Stimulated activated CD4-positive, alpha-beta T cell treated with anti-CD3 and anti-CD28 coated beads, Interleukin-1b, Interleukin-23, amount 100 ng/mL, for 1 hour (primary cell): Measurements from ENCODE around the gene NR6A1.

Experiments
- DNase-seq, 2 donors: peaks; one replicate each; pipeline ENCODE4 v3.0.0-alpha.2; 2020; ENCODE audit warnings: low read depth in 2 of 2

NR6A1 gene

DNA sequence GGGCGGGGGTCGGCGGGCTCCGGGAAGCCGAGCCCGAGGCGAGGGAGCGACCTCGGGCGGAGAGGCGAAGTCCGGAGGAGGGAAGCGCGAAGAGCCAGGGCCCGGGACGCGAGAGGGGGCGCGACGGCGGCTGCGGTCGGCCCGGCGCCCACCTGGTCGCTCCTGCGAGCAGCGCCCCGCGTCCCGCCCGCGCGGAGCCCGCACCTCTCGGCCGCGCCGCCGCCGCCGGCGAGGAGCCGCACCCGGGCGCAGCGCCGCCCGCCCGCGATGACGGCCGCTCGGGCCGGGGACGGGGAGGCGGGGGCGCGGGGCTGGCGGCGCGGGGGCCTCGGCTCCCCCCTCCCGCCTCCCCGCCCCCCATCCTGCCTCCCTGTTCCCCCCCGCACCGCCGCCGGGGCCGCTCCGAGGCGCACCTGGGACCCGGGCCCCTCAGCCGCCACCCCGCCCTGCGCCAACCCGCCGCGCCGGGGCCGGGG lies 266.5 kb downstream of the NR6A1 start:
- DNase-seq, result no peak

DNA sequence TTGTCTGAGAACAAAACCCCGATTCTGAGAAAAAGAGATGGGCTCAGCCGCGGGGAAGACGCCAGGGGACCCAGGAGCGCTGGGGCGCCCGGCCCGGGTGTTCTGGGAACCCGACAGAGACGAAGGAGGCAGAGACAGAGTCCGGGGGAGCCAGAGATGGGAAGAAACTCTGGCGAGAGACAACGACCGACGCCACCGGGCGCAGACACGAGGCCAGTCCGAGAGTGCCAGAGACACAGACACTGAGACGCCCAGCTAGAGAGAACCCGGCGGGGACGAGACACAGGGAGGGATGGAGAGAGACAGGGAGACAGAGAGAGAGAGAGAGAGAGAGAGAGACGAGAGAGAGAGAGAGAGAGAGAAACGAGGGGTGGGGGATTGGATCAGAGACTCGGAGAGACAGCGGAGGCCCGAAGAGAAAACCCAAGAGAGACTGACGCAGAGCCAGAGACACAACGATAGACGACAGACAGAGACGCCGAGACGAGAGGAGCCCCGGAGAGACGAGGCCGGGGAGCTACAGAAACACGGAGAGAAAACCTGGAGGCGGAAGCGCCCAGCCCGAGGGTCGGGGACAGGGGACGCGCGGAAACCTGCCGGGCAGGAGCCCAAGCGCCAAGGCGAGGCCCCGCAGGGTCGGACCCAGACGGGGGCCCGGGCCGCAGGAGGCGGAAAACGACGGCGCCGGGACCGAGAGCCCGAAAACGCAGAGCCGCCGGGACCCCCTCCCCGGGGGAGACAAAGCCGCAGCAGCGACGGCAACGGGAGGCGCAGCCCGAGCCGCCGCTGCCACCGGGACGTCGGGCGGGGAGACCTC lies 267.2 kb downstream of the NR6A1 start:
- no peak for DNase-seq

DNA sequence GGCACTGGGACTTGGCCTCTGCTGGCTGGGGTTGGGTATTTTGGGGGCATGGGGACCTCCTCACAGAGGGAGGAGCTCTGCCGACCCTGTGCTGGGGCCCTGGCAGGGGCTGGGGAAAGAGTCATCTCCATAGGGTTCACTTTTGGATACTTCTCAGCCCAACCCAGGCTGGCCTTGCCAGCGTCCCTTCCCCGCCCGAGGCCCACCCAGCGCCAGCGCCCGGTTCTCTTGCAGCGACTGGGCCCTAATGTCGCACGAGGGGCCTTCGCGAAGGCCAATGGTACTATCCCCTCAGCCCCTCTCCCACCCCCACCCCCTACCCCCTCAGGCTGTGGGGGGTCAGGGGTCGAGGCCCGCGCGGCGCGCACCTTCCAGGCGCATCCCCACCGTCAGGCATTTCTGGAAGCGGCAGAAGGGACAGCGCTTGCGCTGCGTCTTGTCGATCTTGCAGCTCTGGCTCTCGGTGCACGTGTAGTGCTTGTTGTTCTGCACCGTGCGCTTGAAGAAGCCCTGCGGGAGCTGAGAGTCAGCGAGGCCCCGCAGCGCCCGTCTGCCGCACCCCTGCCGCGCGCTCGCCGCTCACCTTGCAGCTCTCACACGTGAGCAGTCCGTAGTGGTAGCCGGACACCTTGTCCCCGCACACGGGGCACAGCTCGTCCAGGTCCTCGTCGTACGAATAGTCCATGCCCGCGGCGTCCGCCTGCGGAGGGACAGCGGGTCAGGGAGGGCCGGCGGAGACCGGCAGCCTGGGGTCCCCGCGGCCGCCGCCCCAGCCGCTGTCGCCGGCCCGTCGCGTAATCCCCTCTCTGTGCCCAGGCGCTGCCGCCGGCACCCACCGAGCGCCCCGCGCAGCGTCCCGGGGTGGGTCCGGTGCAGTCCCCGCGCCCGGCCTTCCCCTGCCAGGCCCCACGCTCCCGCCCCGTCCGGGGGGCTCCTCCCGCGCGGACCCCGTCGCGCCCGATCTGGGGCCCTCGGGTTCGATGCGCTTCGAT lies 268.1 kb downstream of the NR6A1 start:
- DNase-seq, result no peak

DNA sequence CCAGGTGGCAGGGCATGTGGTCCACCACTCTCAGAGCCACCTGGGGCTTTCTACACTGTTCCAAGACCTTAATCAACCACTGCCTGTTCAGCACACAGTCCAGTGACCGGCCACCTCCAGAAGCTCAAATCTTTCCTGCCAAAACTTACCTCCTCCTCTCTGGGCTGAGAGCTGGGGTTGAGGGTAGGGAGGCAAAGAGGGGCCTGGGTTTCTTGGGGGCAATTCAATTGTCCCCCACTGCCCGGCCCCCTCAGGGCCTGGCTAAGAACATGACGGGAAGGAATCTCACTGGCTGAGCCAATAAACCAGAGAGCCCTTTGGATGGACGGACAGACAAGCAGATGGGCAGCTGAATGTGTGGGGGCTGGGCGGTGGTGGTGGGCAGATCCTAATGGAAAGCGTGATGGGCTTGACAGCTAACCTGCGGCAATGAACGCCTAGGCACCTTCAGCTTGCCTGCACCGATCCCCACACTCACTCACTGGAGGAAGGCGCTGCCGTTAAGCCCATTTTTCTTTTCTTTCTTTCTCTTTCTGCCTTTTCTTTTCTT lies 269.3 kb downstream of the NR6A1 start:
- no peak for DNase-seq

DNA sequence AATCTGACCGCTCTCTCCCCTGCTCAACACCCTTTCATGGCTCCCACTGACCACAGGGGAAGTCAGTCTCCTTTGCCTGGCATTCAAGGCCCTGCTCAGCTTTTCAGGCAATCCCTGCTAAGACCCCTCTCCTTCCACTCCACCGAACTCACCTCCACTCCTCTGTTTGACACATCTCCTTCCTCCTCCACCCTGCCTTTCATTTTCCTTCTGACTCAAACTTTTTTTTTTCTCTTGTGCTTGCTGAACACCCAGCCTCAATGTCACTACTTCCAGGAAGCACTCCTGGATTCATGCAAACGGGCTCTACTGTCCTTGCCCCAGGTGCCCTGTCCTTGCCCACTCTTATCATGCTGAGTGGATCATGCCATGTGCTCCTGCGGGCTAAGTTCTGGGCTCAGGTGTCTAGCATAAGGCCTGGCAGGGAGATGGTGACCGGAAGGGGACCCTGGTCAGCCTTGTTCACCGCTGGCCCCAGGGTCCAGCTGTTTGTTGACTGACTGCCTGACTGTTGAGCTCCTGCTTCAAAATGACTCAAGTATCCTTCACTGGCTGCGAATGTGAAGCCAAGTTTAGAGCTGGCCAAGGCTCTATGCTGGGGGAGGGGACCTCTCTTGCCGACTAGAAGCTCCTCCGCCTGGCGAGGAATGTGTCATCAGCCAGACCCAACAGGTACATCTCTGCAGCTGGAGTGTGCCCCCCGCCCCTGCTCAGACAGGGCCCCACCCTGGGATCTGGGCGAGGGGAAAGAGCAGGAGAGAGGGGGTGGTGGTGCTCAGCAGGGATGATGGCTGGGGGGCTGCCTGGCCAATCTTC lies 270.1 kb downstream of the NR6A1 start:
- no peak for DNase-seq

DNA sequence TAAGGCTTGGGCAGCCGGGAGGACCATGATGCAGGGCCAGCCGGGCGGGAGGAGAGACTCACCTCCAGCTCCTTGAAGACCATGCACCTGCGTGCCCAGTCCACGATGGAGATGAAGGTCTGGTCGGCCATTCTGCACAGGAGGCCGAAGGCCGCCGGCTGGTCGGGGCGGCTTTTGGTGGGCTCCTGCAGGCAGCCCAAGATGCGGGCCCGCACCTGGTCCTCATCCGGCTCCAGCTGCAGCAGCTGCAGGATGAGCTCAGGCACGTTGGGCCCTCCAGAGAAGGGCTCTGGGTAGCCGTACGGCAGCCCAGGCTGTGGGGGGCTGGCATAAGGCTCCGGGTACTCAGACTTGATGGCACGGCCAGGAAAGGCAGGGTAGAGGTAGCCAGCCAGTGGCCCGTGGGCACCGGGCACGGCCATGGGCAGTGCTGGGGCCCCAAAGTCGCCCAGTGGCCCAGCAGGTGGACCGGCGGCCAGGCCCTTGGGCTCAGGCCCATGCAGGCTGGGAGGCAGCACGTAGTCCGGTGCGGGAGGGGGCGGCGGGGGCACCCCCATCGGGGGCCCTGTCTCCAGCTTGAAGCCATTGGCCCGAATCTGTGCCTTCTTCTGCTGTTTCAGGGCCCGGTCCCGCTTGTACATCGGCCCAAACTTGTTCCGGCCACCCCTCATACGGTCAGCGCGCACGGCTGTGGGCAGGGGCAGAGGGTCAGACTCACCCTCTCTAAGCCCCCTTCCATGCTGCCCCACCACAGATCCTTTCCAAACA lies 270.9 kb downstream of the NR6A1 start:
- no peak for DNase-seq

DNA sequence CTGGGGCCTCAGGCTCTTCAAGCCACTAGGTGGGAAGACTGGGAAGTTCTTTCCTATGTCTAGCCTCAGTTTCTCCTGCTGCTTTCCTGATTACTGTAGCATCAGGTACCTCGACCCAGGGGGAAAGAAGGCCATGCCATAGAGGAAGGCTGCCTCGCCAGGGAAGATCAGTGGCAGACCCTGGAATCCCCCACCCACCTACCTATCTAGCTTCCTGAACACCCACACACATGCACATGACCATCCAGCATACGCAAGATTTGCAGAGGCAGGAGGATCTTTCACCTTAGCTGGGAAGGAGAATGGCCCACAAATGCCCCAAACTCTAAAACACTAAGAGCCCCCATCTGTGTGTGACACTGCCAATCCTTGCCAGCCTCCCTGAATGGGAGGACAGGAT lies 271.9 kb downstream of the NR6A1 start:
- no peak for DNase-seq

DNA sequence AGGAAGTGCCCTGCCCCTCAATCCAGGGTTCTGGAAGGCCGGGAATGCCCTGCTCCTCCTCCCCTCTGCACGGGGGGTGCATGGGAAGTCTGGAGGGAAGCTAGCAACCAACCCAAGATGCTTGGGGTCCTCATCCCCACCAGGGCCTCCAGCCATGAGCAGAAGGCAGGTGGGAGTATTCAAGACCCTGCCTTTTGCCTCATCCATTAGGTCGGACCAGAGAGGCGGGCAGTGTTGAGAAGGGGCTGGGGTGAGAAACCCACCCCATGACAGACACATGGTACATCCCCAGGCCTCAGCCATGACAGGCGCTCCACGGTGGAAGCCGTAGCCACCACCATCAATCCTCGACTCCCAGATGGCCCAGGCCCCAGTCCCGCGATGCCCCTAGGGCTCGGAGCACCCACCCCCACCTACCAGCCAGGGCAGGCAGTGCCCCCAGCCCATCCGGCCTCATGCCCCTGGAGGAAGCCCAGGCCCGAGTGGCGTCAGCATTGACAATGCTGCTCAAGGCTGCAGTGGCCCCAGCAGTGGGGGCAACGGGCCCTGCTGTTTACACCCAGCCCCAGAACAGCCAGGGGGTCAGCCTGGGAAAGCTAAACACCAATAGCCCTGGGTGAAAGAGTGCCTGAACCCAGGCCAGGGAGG lies 272.5 kb downstream of the NR6A1 start:
- DNase-seq, result no peak

DNA sequence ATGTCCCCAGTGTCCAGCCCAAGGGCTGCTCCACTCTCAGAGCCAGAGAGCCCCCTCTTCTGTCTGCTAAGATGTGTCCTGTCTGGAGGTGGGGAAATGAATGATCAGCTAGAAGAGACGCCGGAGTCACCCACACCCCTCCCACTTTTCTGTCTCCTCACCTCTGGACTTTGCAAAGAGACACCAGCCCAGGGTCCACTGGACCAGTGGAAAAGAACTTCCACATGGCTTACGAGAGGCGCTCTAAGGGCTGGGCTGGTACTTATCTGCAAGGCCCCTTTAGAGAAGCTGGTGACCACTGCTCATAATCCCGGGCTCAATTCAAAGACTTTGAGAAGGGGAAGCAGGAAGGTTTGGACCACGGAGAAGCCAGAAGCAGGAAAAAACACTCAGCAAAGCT lies 273.1 kb downstream of the NR6A1 start:
- no peak for DNase-seq

DNA sequence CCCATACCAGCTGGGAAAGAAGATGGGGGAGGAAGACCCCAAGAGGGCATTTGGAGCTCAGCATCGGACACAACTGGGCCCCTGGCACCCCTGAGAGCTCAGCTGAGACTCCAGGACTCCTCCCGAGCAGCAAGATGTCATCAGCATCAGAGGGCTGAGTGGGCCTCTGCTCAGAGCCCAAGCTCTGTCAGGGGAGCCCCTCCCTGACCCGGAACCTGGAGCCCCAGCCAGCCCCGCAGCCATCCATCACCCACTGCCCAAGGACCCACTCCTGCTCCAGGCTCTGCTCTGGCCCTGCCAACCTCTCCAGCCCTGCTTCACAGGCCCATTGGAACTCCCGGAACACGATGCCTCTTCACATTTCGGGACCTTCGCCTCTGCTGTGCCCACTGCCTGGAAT lies 273.7 kb downstream of the NR6A1 start:
- no peak for DNase-seq

DNA sequence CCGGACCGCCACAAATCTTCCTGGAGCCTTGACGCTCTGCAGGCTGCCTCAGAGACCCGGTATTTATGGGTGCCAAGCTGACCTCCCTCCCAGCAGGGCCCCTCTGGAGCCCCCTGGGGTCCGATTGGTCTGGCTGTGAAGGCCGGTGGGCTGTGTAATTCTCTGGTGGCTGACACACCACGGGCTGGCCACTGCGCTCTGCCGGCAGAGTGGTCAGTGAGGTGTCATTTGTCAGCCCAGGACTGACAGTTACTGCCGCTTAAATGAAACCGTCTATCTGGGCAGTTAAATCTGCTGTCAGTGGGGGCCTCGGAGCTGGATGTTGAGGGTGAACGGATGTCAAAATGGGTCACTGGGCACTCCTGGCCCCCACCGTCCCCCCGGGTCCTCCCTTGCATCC lies 274.6 kb downstream of the NR6A1 start:
- DNase-seq, result no peak

DNA sequence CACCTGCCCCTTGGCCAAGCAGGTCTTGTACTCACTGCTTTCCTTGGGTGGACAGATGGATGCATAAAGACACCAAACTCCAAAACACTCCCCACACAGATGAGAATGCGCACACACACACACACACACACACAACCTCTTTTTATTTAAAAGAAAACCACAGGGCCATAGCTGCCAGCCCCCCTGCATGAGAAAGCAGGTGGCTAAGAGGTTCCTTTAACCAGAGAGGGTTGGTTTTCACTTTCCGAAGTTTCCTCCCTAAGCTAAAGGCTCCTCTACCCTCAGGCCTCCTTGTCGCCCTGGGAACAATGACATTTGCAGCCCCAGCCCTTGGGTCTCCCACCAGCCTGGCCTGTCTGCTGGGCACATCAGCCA lies 275.0 kb downstream of the NR6A1 start:
- DNase-seq, result no peak

DNA sequence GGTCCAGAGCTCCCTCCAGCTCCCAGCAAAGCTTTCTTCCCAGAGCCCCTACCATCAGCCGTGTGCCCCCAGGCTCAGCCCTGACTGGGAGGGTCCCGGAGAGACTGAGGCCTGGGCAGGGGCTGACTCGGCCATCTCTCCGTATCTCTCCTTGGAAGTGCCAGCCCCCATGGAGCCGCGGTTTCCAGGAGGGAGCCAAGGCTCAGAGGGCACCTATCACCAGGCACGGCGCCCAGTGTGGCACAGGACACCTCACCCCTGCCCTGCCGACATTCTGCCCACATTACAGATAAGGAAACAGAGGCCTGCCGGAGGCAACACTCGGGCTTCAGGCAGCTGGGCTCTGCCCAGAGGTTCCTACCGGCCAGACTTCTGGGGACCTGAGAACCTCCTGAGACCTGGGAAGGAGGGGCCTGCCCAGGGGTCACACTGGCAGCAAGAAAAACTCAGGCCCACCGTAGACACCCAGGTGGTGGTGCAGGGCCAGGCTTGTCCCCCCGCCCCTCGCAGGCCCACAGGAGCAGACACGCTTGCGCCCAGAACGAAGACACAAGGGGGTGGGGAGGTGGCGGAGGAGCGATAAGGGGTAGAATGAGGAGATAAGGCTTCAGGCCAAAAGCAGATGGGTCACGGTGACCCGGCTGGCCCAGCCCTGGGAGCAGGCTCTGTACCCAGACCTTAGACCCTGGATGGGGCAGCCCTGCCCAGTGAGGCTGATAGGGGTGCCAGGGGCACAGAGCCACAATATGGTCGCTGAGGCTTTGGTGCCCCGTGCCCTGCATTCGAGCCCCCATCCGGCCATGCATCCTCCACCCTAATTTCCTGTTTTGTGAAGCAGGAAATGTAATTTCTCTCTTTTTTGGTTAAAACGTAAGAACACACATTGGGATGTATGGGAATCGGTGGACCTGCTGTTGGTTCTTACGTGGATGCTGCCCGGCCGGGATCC lies 275.7 kb downstream of the NR6A1 start:
- DNase-seq, result no peak

DNA sequence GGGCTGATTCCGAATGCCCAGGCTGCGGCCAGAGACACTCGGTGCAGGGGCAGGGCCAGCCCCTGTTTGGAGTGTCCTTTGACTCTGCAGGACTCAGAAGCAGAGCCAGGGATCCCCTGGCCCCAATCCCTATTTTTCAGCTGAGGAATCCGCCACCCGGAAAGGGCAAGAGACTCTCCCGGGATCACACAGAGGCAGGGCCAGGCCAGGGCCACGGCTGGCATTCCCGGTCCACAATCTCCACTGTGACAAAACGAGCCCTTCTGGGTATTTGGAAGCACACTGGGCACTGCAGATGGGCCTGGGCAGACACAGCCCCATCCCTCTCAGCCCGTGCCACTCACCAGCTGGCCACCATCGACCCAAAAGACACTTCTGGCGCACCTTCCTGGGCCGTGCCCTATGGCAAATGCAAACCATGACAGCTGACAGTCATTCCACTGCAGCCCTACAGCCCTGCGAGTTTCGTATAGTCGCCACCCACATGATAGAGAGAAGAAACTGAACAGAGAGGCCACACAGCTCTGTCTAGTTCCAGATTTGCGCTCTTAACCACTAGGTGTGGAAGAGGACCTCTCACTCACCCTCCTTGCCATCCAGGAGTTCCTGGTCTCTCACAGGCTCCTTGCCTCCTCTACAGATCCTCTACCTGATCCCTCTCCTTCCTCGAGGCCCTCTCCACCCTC lies 277.2 kb downstream of the NR6A1 start:
- no peak for DNase-seq

DNA sequence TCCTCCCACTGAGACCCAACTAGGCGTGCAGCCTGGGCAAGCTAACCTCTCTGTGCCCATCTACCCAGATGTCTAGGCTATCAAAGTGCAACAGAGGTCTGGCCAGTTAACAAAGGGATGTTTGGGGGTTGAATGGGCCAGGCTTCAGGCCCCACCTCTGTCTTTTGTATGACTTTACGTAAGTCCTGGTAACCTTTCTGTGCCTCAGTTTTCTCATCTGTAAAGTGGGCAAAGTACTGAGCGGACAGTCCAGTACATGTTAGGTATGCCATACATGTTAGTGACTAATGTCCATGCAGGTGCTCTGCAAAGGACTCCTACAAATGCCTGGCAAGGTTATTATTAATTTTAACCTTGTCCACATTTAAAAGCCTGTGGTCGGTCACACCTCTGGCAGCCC lies 277.9 kb downstream of the NR6A1 start:
- no peak for DNase-seq

DNA sequence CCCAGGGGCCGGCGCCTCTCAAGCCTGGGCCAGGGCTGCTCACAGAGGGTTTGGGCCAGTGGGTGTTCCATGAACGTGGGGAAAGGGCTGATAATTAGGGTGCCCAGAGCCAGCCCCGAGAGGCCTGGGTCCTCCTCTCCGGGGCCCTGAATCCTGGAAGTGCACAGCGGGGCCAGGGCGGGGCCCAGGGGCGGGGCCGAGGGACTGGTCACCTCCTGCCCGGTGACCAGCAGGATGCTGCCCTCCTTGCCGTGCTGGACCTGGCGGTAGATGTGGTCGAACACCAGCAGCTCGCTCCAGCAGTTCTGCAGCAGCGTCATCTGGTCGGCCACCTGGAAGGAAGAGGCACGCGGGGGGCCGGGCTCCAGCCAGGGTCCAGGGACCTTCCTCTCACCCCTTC lies 278.3 kb downstream of the NR6A1 start:
- DNase-seq, result no peak

DNA sequence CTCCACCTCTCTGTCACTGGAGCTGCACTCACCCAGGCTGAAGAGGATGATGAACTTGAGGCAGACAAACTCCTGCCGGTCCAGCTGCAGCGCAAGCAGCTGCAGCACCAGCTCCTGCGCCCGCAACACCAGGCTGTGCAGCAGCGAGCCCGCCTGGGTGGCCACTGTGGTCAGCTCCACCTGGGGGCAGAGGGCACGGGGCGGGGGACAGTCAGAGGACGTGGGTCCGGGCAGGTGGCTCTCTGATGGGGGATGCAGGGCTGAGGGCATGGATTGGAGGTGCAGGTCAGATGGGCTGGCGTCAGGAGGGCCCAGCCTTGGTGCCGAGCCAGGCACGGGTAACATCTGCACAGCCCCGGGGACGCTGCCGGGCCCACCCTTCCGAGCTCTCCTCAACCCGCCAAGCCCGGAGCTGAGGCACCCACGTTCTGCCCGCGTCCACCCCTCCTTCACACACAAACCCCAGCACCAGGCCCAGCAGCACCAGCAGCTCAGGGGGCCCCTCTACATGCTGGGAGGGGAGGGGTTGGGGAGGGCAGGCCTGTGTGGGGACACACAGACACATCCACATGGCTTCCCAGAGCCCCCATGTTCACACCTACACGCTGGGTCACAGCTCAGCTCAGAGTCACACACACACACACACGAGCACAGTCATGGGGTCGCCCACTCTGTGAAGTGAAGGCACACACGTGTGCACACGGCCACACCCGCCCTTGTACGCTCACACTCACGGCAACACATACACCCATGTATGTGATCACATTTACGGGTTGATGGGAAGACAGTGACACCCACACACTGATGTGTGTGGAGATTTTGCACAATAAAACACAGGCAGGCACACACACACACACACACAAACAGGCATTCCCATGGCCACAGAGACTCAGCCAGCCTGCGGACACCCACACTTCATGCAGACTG lies 279.8 kb downstream of the NR6A1 start:
- no peak for DNase-seq
